Measurements from ENCODE around the gene CACFD1. TPM values are rescaled to one million over a fixed set of nuclear protein-coding genes. Genes with fewer than 3 reads are reported as not detected.
A peak's percentile ranks its signal among the peaks of the same experiment; 100 is the strongest.

Gene CACFD1
- total and polyA plus RNA-seq, 9 of the 15 experiments (the other 6 are each of a cell fraction or from before 2014, with no cell fraction given) = 0.11 to 1.4 (median 1.1) TPM; not detected in 2

GRCh38 chr9:133488686-133489252 lies 29.0 kb downstream of the CACFD1 start:
- H3K4me1 ChIP-seq (replicated peaks in 1 of 2; ENCODE audit: control insufficient read depth in 2 of 2, insufficient read depth in 2 of 2, low read length in 2 of 2) = peaks cover 0 to 54% of the 10 kb centered on the region in 2 experiments; a peak in 3 of 5 replicates
- in situ Hi-C loops (cut with MboI) (loop anchor here (5.0 kb wide), 1 partner anchor 301 kb away; no protein-coding TSS in a partner anchor), intact Hi-C loops (cut with micrococcal nuclease) (no loop called here)

More at GRCh38 chr9:133488686-133489252, 29.0 kb downstream of the CACFD1 start:
- no peak overlapping the region for H3K27ac ChIP-seq (ENCODE audit: extremely low read depth, low read depth, low read length)
- no peaks in the 10 kb centered on the region for H3K9me1 ChIP-seq (ENCODE audit: control insufficient read depth, insufficient read depth, low read length)
- H3K27me3 ChIP-seq (ENCODE audit: control insufficient read depth in 2 of 2, insufficient read depth in 2 of 2, low read length in 2 of 2) = peaks cover 31 to 77% of the 10 kb centered on the region in 2 experiments; a peak in 4 of 5 replicates
- peak overlapping the region in 1 of 2 experiments; percentile 78; a peak in 2 of 4 replicates for H3K9ac ChIP-seq (ENCODE audit: insufficient read depth in 1 of 2, low read depth in 2 of 2, low read length in 2 of 2)
- no TSS peak for BruUV-seq (replicated peaks)
- TF ChIP-seq MITF (IDR thresholded peaks at IDR 0.05) = no peak
- no peaks in the 10 kb centered on the region for H3K36me3 ChIP-seq (ENCODE audit: control insufficient read depth, insufficient read depth, low read length)
- H3K4me2 ChIP-seq (ENCODE audit: insufficient read depth, low read length) = no peak overlapping the region
- no peak overlapping the region for H2AFZ ChIP-seq (ENCODE audit: low read depth, low read length)
- FAIRE-seq (no peak), DNase-seq (ENCODE audit: extremely low read depth in 1 of 4, low spot score in 3 of 4) (no peak), ATAC-seq (no peak)
- no peaks in the 10 kb centered on the region for H3K79me2 ChIP-seq (ENCODE audit: control insufficient read depth, insufficient read depth, low read length)
- WGBS (ENCODE audit: insufficient coverage, low coverage, missing lambda C conversion rate) = 21% methylated on average over 15 of the region's 18 CpGs
- ChIA-PET POLR2A (no interaction called here), CTCF (ENCODE audit: low intra/inter-chr PET ratio) (no interaction called here)
- no peak overlapping the region for H3K4me3 ChIP-seq
- H4K20me1 ChIP-seq (replicated peaks; ENCODE audit: control insufficient read depth, insufficient read depth, low read length) = no peaks in the 10 kb centered on the region
- H3K9me3 ChIP-seq (replicated peaks; ENCODE audit: control insufficient read depth, insufficient read depth, low read depth, low read length) = no peaks in the 10 kb centered on the region
